Adrenal gland (tissue), 12 donors: Measurements from ENCODE around the gene SFXN5. TPM values are rescaled to one million over a fixed set of nuclear protein-coding genes. Genes with fewer than 3 reads are reported as not detected.

ENCODE experiments used
- DNase-seq, 7 donors: peaks; one replicate each; pipeline ENCODE4 v3.0.0-alpha.2; 2019 to 2020
- H3K27ac ChIP-seq, 5 donors: fragments of 200-600 bp; sonication (generic) in 4 of 5; 1 replicate in 3 of 5; 2 replicates in 2 of 5; pipeline versions ENCODE4 v1.5.1 to v1.8.0; 2016 to 2020; ENCODE audit warnings: mild to moderate bottlenecking in 1 of 5
- H3K27me3 ChIP-seq: fragments of 200-600 bp; 2 replicates; pipeline ENCODE4 v1.8.0; 2021
- H3K36me3 ChIP-seq, 2 donors: fragments of 200-600 bp; replicated peaks in 1 of 2; 1 replicate in 1 of 2; 2 replicates in 1 of 2; pipeline versions ENCODE4 v1.5.1 to v1.8.0; 2018 to 2022
- H3K4me1 ChIP-seq, 2 donors: fragments of 200-600 bp; replicated peaks in 1 of 2; 1 replicate in 1 of 2; 2 replicates in 1 of 2; pipeline versions ENCODE4 v1.5.1 to v1.8.0; 2018 to 2021
- H3K4me3 ChIP-seq, 4 donors: fragments of 200-600 bp; sonication (generic) in 3 of 4; one replicate each; pipeline ENCODE4 v1.5.1; 2016 to 2018
- H3K9me3 ChIP-seq, 3 donors: fragments of 200-600 bp; sonication (generic) in 1 of 3; replicated peaks in 1 of 3; 1 replicate in 2 of 3; 2 replicates in 1 of 3; pipeline versions ENCODE4 v1.5.1 to v1.8.0; 2016 to 2021
- POLR2A ChIP-seq, 2 donors: fragments of 450-650 bp; IDR thresholded peaks; one replicate each; pipeline ENCODE4 v1.6.1; 2017; ENCODE audit warnings: antibody characterized with exemption in 2 of 2, mild to moderate bottlenecking in 2 of 2, moderate library complexity in 1 of 2
- WGBS, 4 donors: extraction: QIAGEN DNeasy Blood & Tissue Kit in 2 of 4; methylation state at CpG; one replicate each; pipeline versions ENCODE4 v1.1.5 to v1.1.7; 2013 to 2017; 5-methylcytosine and 5-hydroxymethylcytosine counted together
- intact Hi-C, 2 donors: fragments of 100-400 bp; cut with DNase I; formaldehyde crosslinking; loops; one replicate each; pipeline versions ENCODE4 v1.14.1 to v1.15.0; 2022 to 2023
- polyA plus RNA-seq, 3 donors: library from polyadenylated mRNA; stranded (reverse); fragments of 200-250 nt in 2 of 3; fragments of 350-450 nt in 1 of 3; fragmentation: Illumina TruSeq in 1 of 3; extraction: RNeasy Lipid Tissue Mini Kit (QIAGEN cat#74804) in 1 of 3; gene quantifications; one replicate each; pipeline ENCODE4 v1.2.3, GENCODE V29; 2013 to 2014
- total RNA-seq, 9 donors: library from RNA; depleted of rRNA in 4 of 9; stranded (reverse); fragments of >200 nt in 4 of 9; fragments of 120-200 nt in 1 of 9; fragmentation: NEBNext Ultra II Directional in 1 of 9; extraction: Animal tissue kit (Norgen Biotek cat#: 25700) in 1 of 9; gene quantifications; one replicate each; pipeline versions ENCODE4 v1.1.0 to v1.2.4, GENCODE V29; 2013 to 2023
- TF ChIP-seq, protein P1 (sequence below), 6 experiments: fragments of 450-650 bp in 4 of 6; fragments of 200-600 bp in 2 of 6; sonication (generic) in 1 of 6; IDR thresholded peaks; 1 replicate in 5 of 6; 2 replicates in 1 of 6; pipeline versions ENCODE4 v1.5.1 to v1.8.0; 2016 to 2021; ENCODE audit warnings: antibody characterized with exemption in 6 of 6, mild to moderate bottlenecking in 2 of 6, moderate library complexity in 1 of 6
- donor health status: healthy with polysubstance abuse.
- donor health status: Bipolar disorder and iron deficiency.
- donor health status: DM: yes; HTN: yes; CAD: no.
- donor health status: DM: no; HTN: no; CAD: no.
- donor health status: DM: no; HTN: no; CAD: no.
- donor health status: DM: yes; HTN: yes; CAD: no.

Gene SFXN5
- total and polyA plus RNA-seq, 12 donors = 12.2 to 56.5 (median 32.7) TPM

DNA sequence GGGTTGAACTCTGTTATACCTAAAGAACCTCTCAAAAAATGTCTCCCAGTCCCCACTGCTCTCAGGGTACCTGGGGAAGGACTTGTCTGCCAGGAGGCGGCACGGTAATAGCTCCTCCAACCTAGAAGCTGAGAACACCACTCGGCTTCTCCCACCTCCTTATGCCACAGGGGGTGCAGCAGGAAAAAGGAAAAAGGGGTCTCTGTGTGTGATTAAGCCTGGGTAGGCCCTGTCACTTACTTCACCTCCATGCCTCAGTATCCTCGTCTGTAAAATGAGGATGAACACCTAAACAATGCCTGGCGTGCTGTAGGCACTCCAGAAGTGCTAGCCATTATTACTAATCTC lies 77.6 kb downstream of the SFXN5 start:
- H3K27ac ChIP-seq = no peak overlapping the region
- WGBS, 4 donors = 75 to 97% (median 86%) methylated on average over 5 of the region's 5 CpGs
- TF ChIP-seq POLR2A (IDR thresholded peaks at IDR 0.05) = no peak
- TF ChIP-seq, protein P1, sequence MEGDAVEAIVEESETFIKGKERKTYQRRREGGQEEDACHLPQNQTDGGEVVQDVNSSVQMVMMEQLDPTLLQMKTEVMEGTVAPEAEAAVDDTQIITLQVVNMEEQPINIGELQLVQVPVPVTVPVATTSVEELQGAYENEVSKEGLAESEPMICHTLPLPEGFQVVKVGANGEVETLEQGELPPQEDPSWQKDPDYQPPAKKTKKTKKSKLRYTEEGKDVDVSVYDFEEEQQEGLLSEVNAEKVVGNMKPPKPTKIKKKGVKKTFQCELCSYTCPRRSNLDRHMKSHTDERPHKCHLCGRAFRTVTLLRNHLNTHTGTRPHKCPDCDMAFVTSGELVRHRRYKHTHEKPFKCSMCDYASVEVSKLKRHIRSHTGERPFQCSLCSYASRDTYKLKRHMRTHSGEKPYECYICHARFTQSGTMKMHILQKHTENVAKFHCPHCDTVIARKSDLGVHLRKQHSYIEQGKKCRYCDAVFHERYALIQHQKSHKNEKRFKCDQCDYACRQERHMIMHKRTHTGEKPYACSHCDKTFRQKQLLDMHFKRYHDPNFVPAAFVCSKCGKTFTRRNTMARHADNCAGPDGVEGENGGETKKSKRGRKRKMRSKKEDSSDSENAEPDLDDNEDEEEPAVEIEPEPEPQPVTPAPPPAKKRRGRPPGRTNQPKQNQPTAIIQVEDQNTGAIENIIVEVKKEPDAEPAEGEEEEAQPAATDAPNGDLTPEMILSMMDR (IDR thresholded peaks at IDR 0.05) = no peak
- intact Hi-C loops = loop anchor here (5.0 to 10.0 kb wide), 4 partner anchors 83 to 183 kb away; no protein-coding TSS in a partner anchor
- peak in 1 of 7 donors; percentile 11 for DNase-seq
- no peaks in the 10 kb centered on the region for H3K27me3 ChIP-seq
- no peak overlapping the region for H3K4me3 ChIP-seq
- H3K4me1 ChIP-seq = no peaks in the 10 kb centered on the region
- H3K36me3 ChIP-seq = no peaks in the 10 kb centered on the region
- H3K9me3 ChIP-seq = no peaks in the 10 kb centered on the region

DNA sequence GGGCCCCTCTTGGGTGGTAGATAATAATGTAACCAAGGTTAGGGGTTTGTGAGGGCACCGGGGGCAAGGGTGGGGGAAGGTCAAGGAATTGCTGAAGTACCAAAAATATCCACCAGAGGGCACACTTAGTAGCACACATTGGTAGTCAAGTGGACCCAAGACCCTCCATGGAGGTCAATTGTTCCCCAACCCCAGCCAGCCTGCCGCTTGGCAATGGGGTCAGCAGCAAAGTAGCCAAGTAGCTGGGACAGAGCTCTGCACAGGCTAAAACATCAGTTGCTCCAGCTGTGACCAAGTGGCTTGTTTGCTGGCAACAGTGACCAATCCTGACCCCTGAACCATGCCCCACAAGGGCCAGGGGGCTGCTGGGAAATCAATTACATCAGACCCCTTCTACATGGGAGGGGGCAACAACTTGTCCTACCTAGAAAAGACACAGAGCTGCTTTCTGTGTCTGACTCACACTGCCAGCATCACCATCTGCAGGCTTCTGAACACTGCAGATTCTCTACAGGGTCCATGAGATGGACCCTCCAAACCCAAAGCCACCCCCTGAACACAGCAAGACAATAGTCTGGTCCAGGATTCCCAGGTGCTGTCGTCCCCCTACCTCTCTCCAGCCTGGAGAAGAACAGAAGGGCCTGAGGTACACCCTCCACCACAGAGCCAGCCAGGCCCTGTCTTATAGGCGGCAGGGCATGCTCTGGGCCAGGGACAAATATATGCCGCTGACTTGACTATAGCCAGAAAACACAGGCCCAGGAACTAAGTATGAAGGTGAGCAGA lies 78.2 kb downstream of the SFXN5 start:
- DNase-seq = peak in 3 of 7 donors; percentile 25 to 54 (median 38)
- H3K4me1 ChIP-seq = no peaks in the 10 kb centered on the region
- TF ChIP-seq POLR2A (IDR thresholded peaks at IDR 0.05) = no peak
- TF ChIP-seq, protein P1 (IDR thresholded peaks at IDR 0.05) = peak; percentile 65 to 82 (median 72)
- H3K27ac ChIP-seq = no peak overlapping the region
- no peaks in the 10 kb centered on the region for H3K9me3 ChIP-seq
- H3K27me3 ChIP-seq = no peaks in the 10 kb centered on the region
- no peaks in the 10 kb centered on the region for H3K36me3 ChIP-seq
- intact Hi-C loops = loop anchor here (5.0 to 10.0 kb wide), 4 partner anchors 84 to 184 kb away; no protein-coding TSS in a partner anchor
- 46 to 61% (median 54%) methylated on average over 4 to 5 of the region's 5 CpGs for WGBS, 4 donors
- H3K4me3 ChIP-seq = no peak overlapping the region

DNA sequence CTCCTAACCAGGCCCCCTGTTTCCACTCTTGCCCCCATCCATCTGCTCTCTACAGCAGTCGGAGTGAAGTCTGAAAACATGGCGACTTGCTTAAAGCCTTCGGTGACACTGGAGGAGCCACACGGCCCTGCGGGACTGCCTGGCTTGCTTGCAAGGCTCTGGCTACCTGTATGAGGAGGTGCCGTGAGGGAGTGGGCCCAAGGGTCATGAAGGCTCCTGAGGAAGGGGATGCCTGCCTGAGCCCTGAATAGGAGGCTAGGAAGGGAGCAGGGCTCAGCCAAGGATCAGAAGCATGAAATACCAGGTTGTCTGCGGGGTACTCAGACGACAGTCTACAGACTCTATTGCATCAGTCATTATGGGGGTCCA lies 78.8 kb downstream of the SFXN5 start:
- Histone ChIP-seq H3K27ac (no peak overlapping the region), H3K4me1 (no peaks in the 10 kb centered on the region), H3K36me3 (no peaks in the 10 kb centered on the region), H3K9me3 (no peaks in the 10 kb centered on the region), H3K27me3 (no peaks in the 10 kb centered on the region), H3K4me3 (no peak overlapping the region)
- 76 to 91% (median 81%) methylated on average over 8 of the region's 8 CpGs for WGBS, 4 donors
- intact Hi-C loops = loop anchor here (5.0 to 10.0 kb wide), 4 partner anchors 85 to 185 kb away; no protein-coding TSS in a partner anchor
- TF ChIP-seq, protein P1 (IDR thresholded peaks at IDR 0.05) = no peak
- no peak for TF ChIP-seq POLR2A (IDR thresholded peaks at IDR 0.05)
- DNase-seq = no peak

DNA sequence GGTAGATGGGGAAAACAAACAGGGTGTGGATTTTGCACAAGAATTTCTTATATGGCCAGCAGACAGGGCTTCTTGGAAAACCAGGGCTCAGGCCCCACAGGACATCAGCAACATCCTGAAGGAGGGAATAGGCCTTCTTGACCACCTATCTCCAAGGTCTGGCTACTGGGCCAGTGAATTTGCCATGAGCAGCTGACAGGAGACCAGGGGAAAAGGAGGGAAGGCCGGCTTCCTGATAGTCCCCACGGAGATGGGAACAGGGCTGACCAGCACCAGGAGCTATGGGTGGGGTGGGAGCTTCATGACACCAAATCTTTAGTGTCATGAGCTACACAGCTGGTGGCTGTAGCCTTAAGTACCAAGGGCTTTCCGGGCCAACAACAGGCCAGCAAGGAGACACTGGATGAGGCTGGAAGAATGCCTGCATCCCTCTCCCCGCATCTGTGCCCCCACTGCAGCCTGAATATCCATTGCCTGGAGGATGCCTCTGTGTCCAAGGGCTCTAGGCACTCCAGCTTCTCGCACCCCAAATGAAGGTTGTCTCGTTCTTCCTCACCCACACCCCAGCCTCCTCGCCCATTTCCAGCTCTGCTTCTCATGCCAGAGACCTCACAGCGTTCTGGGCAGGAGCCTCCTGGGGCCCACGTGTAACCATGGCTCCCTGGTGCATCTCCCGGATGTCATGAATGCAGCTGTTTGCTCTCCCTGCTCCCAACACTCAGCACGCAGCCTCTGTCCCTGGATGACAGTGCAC lies 79.4 kb downstream of the SFXN5 start:
- H3K27me3 ChIP-seq = no peaks in the 10 kb centered on the region
- H3K9me3 ChIP-seq = no peaks in the 10 kb centered on the region
- H3K4me1 ChIP-seq = no peaks in the 10 kb centered on the region
- TF ChIP-seq POLR2A (IDR thresholded peaks at IDR 0.05) = no peak
- TF ChIP-seq, protein P1 (IDR thresholded peaks at IDR 0.05) = no peak
- peak in 1 of 7 donors; percentile 47 for DNase-seq
- no peak overlapping the region for H3K4me3 ChIP-seq
- H3K27ac ChIP-seq = no peak overlapping the region
- H3K36me3 ChIP-seq = no peaks in the 10 kb centered on the region
- intact Hi-C loops = loop anchor here (5.0 to 10.0 kb wide), 4 partner anchors 85 to 185 kb away; no protein-coding TSS in a partner anchor
- WGBS, 4 donors = 85 to 92% (median 86%) methylated on average over 10 to 11 of the region's 11 CpGs
